Lower leg skin (tissue), 4 donors: ENCODE data around the gene IFNG-AS1. TPM values are rescaled to one million over a fixed set of nuclear protein-coding genes. Genes with fewer than 3 reads are reported as not detected.

Source experiments
- DNase-seq, 2 donors: peaks; one replicate each; pipeline ENCODE4 v3.0.0-alpha.2; 2019; ENCODE audit warnings: low spot score in 2 of 2
- H3K4me3 ChIP-seq: fragments of 200-600 bp; sonication (generic); 2 replicates; pipeline ENCODE4 v1.5.1; 2017; ENCODE audit warnings: mild to moderate bottlenecking, low read depth; ENCODE audit not compliant: poor library complexity, severe bottlenecking
- CTCF ChIP-seq, 3 donors: fragments of 450-650 bp; IDR thresholded peaks; one replicate each; pipeline ENCODE4 v1.5.1; 2016; ENCODE audit warnings: antibody characterized with exemption in 3 of 3, mild to moderate bottlenecking in 3 of 3, moderate library complexity in 2 of 3
- POLR2A ChIP-seq, 2 donors: fragments of 450-650 bp; IDR thresholded peaks; one replicate each; pipeline ENCODE4 v1.6.1; 2016 to 2017; ENCODE audit warnings: antibody characterized with exemption in 2 of 2, mild to moderate bottlenecking in 1 of 2, moderate library complexity in 1 of 2
- WGBS, 2 donors: methylation state at CpG; one replicate each; pipeline ENCODE4 v1.1.5; 2018; 5-methylcytosine and 5-hydroxymethylcytosine counted together
- intact Hi-C: fragments of 100-400 bp; cut with DNase I; formaldehyde crosslinking; loops from one replicate; pipeline ENCODE4 v1.15.0; 2023; ENCODE audit warnings: low total_unique reads
- total RNA-seq, 4 donors: library from RNA; depleted of rRNA; stranded (reverse); fragments of >200 nt; gene quantifications; one replicate each; pipeline ENCODE4 v1.1.0, GENCODE V29; 2016

IFNG-AS1 gene
- total RNA-seq, 4 donors from 2014 or later: 0.37 to 0.58 TPM; not detected in 2

- intact Hi-C loops: no loop called here
- no peak for DNase-seq
- WGBS, 2 donors: 88 to 91% methylated on average over 3 of the region's 3 CpGs
- TF ChIP-seq CTCF (IDR thresholded peaks at IDR 0.05) (no peak), POLR2A (IDR thresholded peaks at IDR 0.05) (no peak)
- H3K4me3 ChIP-seq: no peak overlapping the region
Observed at GRCh38 chr12:68031174-68031573, 41.9 kb downstream of the IFNG-AS1 start.

GRCh38 chr12:68031881-68032739 is 42.9 kb downstream of the IFNG-AS1 start:
- WGBS, 2 donors: 61 to 74% methylated on average over 9 of the region's 9 CpGs
- intact Hi-C loops: no loop called here
- H3K4me3 ChIP-seq: no peak overlapping the region
- TF ChIP-seq POLR2A (IDR thresholded peaks at IDR 0.05) (no peak), CTCF (IDR thresholded peaks at IDR 0.05) (no peak)
- no peak for DNase-seq

- DNase-seq: no peak
- intact Hi-C loops: no loop called here
Observed at GRCh38 chr12:68034567-68034966, 45.3 kb downstream of the IFNG-AS1 start.

GRCh38 chr12:68036642-68037041 is 47.4 kb downstream of the IFNG-AS1 start:
- intact Hi-C loops: no loop called here
- 88 to 90% methylated on average over 7 of the region's 7 CpGs for WGBS, 2 donors
- no peak for DNase-seq
- TF ChIP-seq POLR2A (IDR thresholded peaks at IDR 0.05) (no peak), CTCF (IDR thresholded peaks at IDR 0.05) (no peak)
- H3K4me3 ChIP-seq: no peak overlapping the region

More at GRCh38 chr12:68034567-68034966, 45.3 kb downstream of the IFNG-AS1 start:
- 78 to 88% methylated on average over 5 of the region's 5 CpGs for WGBS, 2 donors
- TF ChIP-seq POLR2A (IDR thresholded peaks at IDR 0.05): no peak
- no peak for TF ChIP-seq CTCF (IDR thresholded peaks at IDR 0.05)
- no peak overlapping the region for H3K4me3 ChIP-seq

GRCh38 chr12:68037616-68038255 is 48.5 kb downstream of the IFNG-AS1 start:
- H3K4me3 ChIP-seq: no peak overlapping the region
- no peak for TF ChIP-seq CTCF (IDR thresholded peaks at IDR 0.05)
- TF ChIP-seq POLR2A (IDR thresholded peaks at IDR 0.05): no peak
- intact Hi-C loops: no loop called here
- no peak for DNase-seq
